GM11168 (cell line): ENCODE results near the gene RPA1.

Experiments
- in situ Hi-C: fragments of 300-500 bp; cut with MboI; formaldehyde crosslinking; loops from one replicate; pipeline ENCODE4 v1.12.0; 2022; ENCODE audit warnings: low sequenced_read_pairs; ENCODE audit not compliant: unreplicated experiment

The RPA1 gene

GRCh38 chr17:1933875-1934715, 104.3 kb downstream of the RPA1 start:
- in situ Hi-C loops: no loop called here

GRCh38 chr17:1934901-1935300, 105.1 kb downstream of the RPA1 start:
- in situ Hi-C loops: no loop called here

GRCh38 chr17:1936766-1937165, 107.0 kb downstream of the RPA1 start:
- in situ Hi-C loops: no loop called here

- in situ Hi-C loops: no loop called here
Observed at GRCh38 chr17:1937461-1937860, 107.7 kb downstream of the RPA1 start.

GRCh38 chr17:1939981-1940809, 110.4 kb downstream of the RPA1 start:
- in situ Hi-C loops: no loop called here

GRCh38 chr17:1940810-1941185, 111.0 kb downstream of the RPA1 start:
- in situ Hi-C loops: no loop called here

GRCh38 chr17:1941272-1942065, 111.7 kb downstream of the RPA1 start:
- in situ Hi-C loops: no loop called here

- in situ Hi-C loops: no loop called here
Observed at GRCh38 chr17:1942066-1942365, 112.2 kb downstream of the RPA1 start.

GRCh38 chr17:1942666-1943435, 113.0 kb downstream of the RPA1 start:
- in situ Hi-C loops: no loop called here

- in situ Hi-C loops: no loop called here
Observed at GRCh38 chr17:1943436-1943831, 113.6 kb downstream of the RPA1 start.

GRCh38 chr17:1945621-1946020, 115.8 kb downstream of the RPA1 start:
- in situ Hi-C loops: no loop called here

GRCh38 chr17:1946021-1946932, 116.5 kb downstream of the RPA1 start:
- in situ Hi-C loops: no loop called here

GRCh38 chr17:1947229-1947742, 117.5 kb downstream of the RPA1 start:
- in situ Hi-C loops: no loop called here

- in situ Hi-C loops: no loop called here
Observed at GRCh38 chr17:1947743-1948516, 118.1 kb downstream of the RPA1 start.

GRCh38 chr17:1948517-1948825, 118.7 kb downstream of the RPA1 start:
- in situ Hi-C loops: no loop called here
